ENCODE results near the gene MMP14. TPM values are rescaled to one million over a fixed set of nuclear protein-coding genes. Genes with fewer than 3 reads are reported as not detected.

Gene MMP14
- total and polyA plus RNA-seq, 2 of the 13 experiments (the other 11 are each of a cell fraction or from before 2014, with no cell fraction given), result 5.2 to 9.8 TPM

DNA sequence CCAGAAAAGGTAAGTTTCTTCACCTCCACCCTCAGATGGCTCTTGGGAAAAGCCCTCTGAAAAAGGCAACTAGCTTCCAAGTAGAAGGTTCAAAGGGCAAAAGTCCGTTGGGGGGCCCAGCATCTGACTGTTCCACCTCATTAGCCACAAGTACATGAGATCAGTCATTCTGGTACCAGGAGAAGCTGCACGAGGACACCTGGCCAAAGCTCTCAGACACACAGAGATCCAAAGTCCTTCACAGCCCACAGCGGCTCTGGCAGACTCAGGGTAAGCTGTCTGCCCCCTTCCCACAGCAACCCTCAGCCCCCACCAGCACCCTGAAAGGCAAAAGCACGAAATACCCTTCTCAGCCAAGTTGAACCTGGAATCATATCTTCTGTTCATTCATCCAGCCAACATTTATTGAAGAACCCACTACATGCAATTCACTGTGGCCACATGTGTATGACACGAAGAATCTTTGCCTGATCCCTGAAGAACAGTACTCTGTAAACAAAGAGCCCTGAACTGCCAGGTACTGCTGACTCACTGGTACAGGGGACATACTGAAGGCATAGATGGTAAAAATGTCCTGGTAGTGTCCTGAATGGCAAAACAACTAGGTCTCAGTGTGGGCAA, 40.2 kb upstream of the MMP14 start (continued):
- TF ChIP-seq CENPBD1 (CRISPR knock-in tag; IDR thresholded peaks at IDR 0.05; ENCODE audit: borderline replicate concordance, low read depth) (no peak), RNF2 (conservative IDR thresholded peaks at IDR 0.05; ENCODE audit: low read depth) (no peak), ZNF33A (CRISPR knock-in tag; IDR thresholded peaks at IDR 0.05; ENCODE audit: borderline replicate concordance) (no peak), ZNF878 (CRISPR knock-in tag; IDR thresholded peaks at IDR 0.05) (no peak), HOXA5 (CRISPR knock-in tag; IDR thresholded peaks at IDR 0.05) (no peak), ZNF414 (CRISPR knock-in tag; IDR thresholded peaks at IDR 0.05) (no peak), RFXANK (CRISPR knock-in tag; IDR thresholded peaks at IDR 0.05) (no peak), NFKBIZ (CRISPR knock-in tag; IDR thresholded peaks at IDR 0.05) (no peak), ZBTB10 (CRISPR knock-in tag; IDR thresholded peaks at IDR 0.05; ENCODE audit: borderline replicate concordance) (no peak; the same call in 1 of the 2 replicates), ZSCAN22 (CRISPR knock-in tag; IDR thresholded peaks at IDR 0.05) (no peak), ZNF766 (CRISPR knock-in tag; IDR thresholded peaks at IDR 0.05; ENCODE audit: borderline replicate concordance) (no peak), TOE1 (CRISPR knock-in tag; IDR thresholded peaks at IDR 0.05) (no peak)
- TF ChIP-seq, protein P1, sequence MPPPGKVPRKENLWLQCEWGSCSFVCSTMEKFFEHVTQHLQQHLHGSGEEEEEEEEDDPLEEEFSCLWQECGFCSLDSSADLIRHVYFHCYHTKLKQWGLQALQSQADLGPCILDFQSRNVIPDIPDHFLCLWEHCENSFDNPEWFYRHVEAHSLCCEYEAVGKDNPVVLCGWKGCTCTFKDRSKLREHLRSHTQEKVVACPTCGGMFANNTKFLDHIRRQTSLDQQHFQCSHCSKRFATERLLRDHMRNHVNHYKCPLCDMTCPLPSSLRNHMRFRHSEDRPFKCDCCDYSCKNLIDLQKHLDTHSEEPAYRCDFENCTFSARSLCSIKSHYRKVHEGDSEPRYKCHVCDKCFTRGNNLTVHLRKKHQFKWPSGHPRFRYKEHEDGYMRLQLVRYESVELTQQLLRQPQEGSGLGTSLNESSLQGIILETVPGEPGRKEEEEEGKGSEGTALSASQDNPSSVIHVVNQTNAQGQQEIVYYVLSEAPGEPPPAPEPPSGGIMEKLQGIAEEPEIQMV (CRISPR knock-in tag; IDR thresholded peaks at IDR 0.05; ENCODE audit: low read depth), result no peak
- TF ChIP-seq, protein P2, sequence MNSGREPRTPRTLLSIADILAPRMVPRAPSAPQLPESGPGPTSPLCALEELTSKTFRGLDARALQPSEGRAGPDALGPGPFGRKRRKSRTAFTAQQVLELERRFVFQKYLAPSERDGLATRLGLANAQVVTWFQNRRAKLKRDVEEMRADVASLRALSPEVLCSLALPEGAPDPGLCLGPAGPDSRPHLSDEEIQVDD (CRISPR knock-in tag; IDR thresholded peaks at IDR 0.05; ENCODE audit: borderline replicate concordance), result no peak
- TF ChIP-seq, protein P3, sequence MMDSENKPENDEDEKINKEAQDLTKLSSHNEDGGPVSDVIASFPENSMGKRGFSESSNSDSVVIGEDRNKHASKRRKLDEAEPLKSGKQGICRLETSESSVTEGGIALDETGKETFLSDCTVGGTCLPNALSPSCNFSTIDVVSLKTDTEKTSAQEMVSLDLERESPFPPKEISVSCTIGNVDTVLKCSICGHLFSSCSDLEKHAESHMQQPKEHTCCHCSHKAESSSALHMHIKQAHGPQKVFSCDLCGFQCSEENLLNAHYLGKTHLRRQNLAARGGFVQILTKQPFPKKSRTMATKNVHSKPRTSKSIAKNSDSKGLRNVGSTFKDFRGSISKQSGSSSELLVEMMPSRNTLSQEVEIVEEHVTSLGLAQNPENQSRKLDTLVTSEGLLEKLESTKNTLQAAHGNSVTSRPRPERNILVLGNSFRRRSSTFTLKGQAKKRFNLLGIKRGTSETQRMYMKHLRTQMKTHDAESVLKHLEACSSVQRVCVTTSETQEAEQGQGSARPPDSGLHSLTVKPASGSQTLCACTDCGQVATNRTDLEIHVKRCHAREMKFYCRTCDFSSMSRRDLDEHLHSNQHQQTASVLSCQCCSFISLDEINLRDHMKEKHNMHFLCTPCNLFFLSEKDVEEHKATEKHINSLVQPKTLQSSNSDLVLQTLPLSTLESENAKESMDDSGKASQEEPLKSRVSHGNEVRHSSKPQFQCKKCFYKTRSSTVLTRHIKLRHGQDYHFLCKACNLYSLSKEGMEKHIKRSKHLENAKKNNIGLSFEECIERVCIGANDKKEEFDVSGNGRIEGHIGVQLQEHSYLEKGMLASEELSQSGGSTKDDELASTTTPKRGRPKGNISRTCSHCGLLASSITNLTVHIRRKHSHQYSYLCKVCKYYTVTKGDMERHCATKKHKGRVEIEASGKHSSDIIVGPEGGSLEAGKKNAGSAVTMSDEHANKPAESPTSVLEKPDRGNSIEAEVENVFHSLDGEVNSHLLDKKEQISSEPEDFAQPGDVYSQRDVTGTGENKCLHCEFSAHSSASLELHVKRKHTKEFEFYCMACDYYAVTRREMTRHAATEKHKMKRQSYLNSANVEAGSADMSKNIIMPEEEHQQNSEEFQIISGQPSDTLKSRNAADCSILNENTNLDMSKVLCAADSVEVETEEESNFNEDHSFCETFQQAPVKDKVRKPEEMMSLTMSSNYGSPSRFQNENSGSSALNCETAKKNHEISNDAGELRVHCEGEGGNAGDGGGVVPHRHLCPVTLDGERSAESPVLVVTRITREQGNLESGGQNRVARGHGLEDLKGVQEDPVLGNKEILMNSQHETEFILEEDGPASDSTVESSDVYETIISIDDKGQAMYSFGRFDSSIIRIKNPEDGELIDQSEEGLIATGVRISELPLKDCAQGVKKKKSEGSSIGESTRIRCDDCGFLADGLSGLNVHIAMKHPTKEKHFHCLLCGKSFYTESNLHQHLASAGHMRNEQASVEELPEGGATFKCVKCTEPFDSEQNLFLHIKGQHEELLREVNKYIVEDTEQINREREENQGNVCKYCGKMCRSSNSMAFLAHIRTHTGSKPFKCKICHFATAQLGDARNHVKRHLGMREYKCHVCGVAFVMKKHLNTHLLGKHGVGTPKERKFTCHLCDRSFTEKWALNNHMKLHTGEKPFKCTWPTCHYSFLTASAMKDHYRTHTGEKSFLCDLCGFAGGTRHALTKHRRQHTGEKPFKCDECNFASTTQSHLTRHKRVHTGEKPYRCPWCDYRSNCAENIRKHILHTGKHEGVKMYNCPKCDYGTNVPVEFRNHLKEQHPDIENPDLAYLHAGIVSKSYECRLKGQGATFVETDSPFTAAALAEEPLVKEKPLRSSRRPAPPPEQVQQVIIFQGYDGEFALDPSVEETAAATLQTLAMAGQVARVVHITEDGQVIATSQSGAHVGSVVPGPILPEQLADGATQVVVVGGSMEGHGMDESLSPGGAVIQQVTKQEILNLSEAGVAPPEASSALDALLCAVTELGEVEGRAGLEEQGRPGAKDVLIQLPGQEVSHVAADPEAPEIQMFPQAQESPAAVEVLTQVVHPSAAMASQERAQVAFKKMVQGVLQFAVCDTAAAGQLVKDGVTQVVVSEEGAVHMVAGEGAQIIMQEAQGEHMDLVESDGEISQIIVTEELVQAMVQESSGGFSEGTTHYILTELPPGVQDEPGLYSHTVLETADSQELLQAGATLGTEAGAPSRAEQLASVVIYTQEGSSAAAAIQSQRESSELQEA (CRISPR knock-in tag; IDR thresholded peaks at IDR 0.05; ENCODE audit: not compliant biosample characterization), result no peak
